ENCODE results near the gene TMEM202. TPM values are rescaled to one million over a fixed set of nuclear protein-coding genes. Genes with fewer than 3 reads are reported as not detected.
"Not testable (repeated sequence)": the region's sequence is repeated elsewhere in the genome, so short reads cannot be mapped to it uniquely, and the experiment has no call there.

Gene TMEM202
- total and polyA plus RNA-seq, 2 experiments from 2014 or later = not detected

DNA sequence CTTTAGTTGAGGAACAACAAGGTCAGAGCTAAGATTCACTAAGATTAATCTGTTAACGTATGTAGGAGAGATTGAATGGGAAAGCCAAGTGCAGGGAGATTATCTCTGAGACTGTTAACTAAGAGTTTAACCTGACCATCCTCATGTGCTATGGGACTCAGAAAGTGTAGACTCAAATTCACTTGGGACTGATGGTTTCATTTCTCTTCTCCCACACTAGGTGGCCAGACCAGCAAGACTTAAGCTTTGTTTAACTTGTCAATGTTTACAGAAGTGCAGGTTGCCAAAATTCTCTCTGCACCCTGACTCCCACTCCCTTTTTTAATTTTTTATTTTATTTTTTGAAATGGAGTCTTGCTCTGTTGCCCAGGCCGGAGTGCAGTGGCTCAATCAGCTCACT is 16.0 kb upstream of the TMEM202 start:
- peaks cover 7% of the 10 kb centered on the region for H3K27me3 ChIP-seq
- TF ChIP-seq, protein P1, sequence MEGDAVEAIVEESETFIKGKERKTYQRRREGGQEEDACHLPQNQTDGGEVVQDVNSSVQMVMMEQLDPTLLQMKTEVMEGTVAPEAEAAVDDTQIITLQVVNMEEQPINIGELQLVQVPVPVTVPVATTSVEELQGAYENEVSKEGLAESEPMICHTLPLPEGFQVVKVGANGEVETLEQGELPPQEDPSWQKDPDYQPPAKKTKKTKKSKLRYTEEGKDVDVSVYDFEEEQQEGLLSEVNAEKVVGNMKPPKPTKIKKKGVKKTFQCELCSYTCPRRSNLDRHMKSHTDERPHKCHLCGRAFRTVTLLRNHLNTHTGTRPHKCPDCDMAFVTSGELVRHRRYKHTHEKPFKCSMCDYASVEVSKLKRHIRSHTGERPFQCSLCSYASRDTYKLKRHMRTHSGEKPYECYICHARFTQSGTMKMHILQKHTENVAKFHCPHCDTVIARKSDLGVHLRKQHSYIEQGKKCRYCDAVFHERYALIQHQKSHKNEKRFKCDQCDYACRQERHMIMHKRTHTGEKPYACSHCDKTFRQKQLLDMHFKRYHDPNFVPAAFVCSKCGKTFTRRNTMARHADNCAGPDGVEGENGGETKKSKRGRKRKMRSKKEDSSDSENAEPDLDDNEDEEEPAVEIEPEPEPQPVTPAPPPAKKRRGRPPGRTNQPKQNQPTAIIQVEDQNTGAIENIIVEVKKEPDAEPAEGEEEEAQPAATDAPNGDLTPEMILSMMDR (IDR thresholded peaks at IDR 0.05; ENCODE audit: low read depth, low read length) = peak; percentile 29

DNA sequence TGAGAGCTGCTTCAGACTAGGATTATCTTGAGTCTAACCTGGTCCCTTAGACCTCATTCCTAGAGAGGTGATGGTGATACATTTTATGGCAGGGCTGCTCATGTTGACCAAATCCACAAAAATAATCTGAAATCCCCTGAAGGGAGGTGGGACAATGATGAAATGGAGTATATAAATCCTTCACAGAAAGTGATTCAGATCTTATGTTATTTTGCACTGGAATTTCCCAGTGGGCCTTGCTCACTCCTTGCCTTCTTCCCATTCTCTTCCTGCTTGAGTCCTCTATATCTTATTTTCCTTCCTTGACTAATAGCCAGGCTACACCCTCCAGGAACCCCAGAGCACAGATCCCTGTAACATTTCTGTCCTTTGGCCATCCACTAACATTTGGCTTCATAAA is 10.4 kb upstream of the TMEM202 start:
- Histone ChIP-seq H3K9me3 (ENCODE audit: low read depth) (no peaks in the 10 kb centered on the region), H3K27me3 (peaks cover 4% of the 10 kb centered on the region), H3K36me3 (no peaks in the 10 kb centered on the region)

More for the DNA sequence above, 16.0 kb upstream of the TMEM202 start:
- Histone ChIP-seq H3K27ac (no peak overlapping the region), H3K4me3 (no peak overlapping the region), H3K36me3 (no peaks in the 10 kb centered on the region), H3K9me3 (ENCODE audit: low read depth) (no peaks in the 10 kb centered on the region), H3K4me1 (ENCODE audit: low read depth) (peaks cover under 1% of the 10 kb centered on the region)
- DNase-seq (ENCODE audit: low read depth in 1 of 2, low spot score in 1 of 2) = peak in 1 of 2 donors; percentile 17

DNA sequence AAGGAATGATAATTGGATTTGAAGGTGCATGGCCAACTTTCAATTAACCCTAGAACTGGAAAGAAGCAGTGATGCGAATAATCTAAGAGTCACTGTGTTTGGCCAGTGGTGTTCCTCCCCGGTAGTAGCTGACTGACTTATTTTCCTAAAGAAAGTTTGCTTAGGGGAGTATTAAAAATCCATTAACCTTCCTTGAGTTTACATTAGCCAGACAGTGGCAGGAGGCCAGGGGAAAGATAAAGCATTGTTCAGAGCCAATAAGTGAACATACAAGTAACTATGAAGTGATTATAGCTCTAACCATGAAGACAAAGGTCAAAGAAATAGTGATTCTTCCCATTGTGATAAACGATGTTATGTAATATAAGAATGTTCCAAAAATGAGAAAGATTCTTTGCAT is 8.9 kb upstream of the TMEM202 start:
- Histone ChIP-seq H3K27me3 (peaks cover 4% of the 10 kb centered on the region), H3K4me3 (no peak overlapping the region), H3K9me3 (ENCODE audit: low read depth) (no peaks in the 10 kb centered on the region), H3K27ac (no peak overlapping the region), H3K4me1 (ENCODE audit: low read depth) (no peaks in the 10 kb centered on the region), H3K36me3 (no peaks in the 10 kb centered on the region)
- TF ChIP-seq, protein P1 (IDR thresholded peaks at IDR 0.05; ENCODE audit: low read depth, low read length) = no peak
- peak in 1 of 2 donors; percentile 43 for DNase-seq (ENCODE audit: low read depth in 1 of 2, low spot score in 1 of 2)

More for the DNA sequence above, 10.4 kb upstream of the TMEM202 start:
- Histone ChIP-seq H3K27ac (no peak overlapping the region), H3K4me1 (ENCODE audit: low read depth) (no peaks in the 10 kb centered on the region), H3K4me3 (no peak overlapping the region)
- no peak for DNase-seq (ENCODE audit: low read depth in 1 of 2, low spot score in 1 of 2)
- TF ChIP-seq, protein P1 (IDR thresholded peaks at IDR 0.05; ENCODE audit: low read depth, low read length) = no peak

DNA sequence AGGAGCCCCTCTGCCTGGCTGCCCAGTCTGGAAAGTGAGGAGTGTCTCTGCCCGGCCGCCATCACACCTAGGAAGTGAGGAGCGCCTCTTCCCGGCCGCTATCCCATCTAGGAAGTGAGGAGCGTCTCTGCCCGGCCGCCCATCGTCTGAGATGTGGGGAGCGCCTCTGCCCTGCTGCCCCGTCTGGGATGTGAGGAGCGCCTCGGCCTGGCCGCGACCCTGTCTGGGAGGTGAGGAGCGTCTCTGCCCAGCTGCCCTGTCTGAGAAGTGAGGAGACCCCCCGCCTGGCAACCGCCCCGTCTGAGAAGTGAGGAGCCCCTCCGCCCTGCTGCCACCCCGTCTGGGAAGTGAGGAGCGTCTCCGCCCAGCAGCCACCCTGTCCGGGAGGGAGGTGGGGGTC is 1.8 kb upstream of the TMEM202 start:
- H3K9me3 ChIP-seq (ENCODE audit: low read depth); DNase-seq (ENCODE audit: low read depth in 1 of 2, low spot score in 1 of 2): not testable (repeated sequence)

DNA sequence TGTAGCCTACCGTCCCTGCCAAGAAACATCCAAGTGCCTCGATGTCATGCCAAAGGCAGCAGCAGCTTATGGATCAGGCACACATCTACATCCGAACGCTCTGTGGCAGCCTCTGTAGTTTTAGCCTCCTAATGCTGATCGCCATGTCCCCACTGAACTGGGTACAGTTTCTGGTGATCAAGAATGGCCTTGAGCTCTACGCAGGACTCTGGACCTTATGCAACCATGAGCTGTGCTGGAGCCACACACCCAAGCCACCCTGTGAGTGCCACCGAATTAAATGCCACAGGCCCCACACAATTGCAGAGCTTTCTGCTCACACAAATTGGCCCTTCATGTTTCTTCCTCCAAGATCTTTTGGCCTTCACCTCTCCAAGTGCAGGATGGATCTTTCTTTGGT is 543 bp downstream of the TMEM202 start:
- Histone ChIP-seq H3K27ac (no peak overlapping the region), H3K4me1 (ENCODE audit: low read depth) (no peaks in the 10 kb centered on the region), H3K27me3 (no peaks in the 10 kb centered on the region), H3K4me3 (no peak overlapping the region), H3K36me3 (no peaks in the 10 kb centered on the region), H3K9me3 (ENCODE audit: low read depth) (no peaks in the 10 kb centered on the region)
- TF ChIP-seq, protein P1 (IDR thresholded peaks at IDR 0.05; ENCODE audit: low read depth, low read length) = no peak
- no peak for DNase-seq (ENCODE audit: low read depth in 1 of 2, low spot score in 1 of 2)

More for the DNA sequence above, 1.8 kb upstream of the TMEM202 start:
- not testable (repeated sequence) for H3K36me3 ChIP-seq; H3K27me3 ChIP-seq; H3K4me1 ChIP-seq (ENCODE audit: low read depth); H3K4me3 ChIP-seq; H3K27ac ChIP-seq

DNA sequence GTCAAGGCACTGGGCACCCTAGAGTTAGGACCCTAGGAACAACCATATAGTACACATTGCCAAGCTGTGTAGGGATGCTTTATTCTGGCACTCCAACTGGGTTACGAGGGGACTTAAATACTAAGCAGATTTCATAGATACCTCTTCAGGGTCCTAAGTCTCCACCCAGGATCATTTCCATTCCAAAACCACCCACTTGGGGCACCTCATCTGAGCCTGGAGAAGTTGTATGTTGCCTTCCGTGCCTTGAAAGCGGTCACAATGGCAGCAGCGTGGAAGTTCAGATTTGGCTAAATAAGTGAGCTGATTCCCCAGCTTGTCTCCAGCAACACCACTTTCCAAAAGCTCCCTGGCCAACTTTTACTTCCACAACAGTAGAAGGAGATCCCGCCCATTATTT is 4.6 kb downstream of the TMEM202 start:
- H3K27ac ChIP-seq = no peak overlapping the region
- TF ChIP-seq, protein P1 (IDR thresholded peaks at IDR 0.05; ENCODE audit: low read depth, low read length) = no peak
- no peak overlapping the region for H3K4me3 ChIP-seq
- H3K9me3 ChIP-seq (ENCODE audit: low read depth) = no peaks in the 10 kb centered on the region
- H3K27me3 ChIP-seq = no peaks in the 10 kb centered on the region
- no peaks in the 10 kb centered on the region for H3K4me1 ChIP-seq (ENCODE audit: low read depth)
- DNase-seq (ENCODE audit: low read depth in 1 of 2, low spot score in 1 of 2) = no peak
- no peaks in the 10 kb centered on the region for H3K36me3 ChIP-seq

Data from cardiac muscle cell (in vitro differentiated cells and primary cell).